Endothelial cell of coronary artery (primary cell): ENCODE results near the gene SPRR5. TPM values are rescaled to one million over a fixed set of nuclear protein-coding genes. Genes with fewer than 3 reads are reported as not detected.

Source experiments
- total RNA-seq: library from RNA; depleted of rRNA; stranded (reverse); fragments of >200 nt; gene quantifications from 2 replicates; pipeline ENCODE4 v1.2.3, GENCODE V29; 2014

The SPRR5 gene, protein sequence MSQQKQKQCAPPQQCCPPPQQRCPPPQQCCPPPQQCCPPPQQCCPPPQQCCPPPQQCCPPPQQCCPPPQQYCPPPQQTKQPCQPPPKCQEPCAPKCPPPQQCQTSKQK
- total RNA-seq = not detected in 2 replicates

GRCh38 chr1:152946651-152947256, at the start of gene SPRR5:
SPRR5 (plus strand) TSS chr1:152947206; CDS start chr1:152948555, 1,349 bp downstream.

GRCh38 chr1:152907686-152908601, 39.1 kb upstream of the SPRR5 start, which contains the start of gene IVL:
IVL (plus strand) TSS chr1:152908546; CDS start chr1:152909798, 1,252 bp downstream.

GRCh38 chr1:152970495-152970894, 23.5 kb downstream of the SPRR5 start, which contains the start of gene SPRR4:
SPRR4 (plus strand) TSS chr1:152970648; CDS start chr1:152971891, 1,243 bp downstream.

DNA sequence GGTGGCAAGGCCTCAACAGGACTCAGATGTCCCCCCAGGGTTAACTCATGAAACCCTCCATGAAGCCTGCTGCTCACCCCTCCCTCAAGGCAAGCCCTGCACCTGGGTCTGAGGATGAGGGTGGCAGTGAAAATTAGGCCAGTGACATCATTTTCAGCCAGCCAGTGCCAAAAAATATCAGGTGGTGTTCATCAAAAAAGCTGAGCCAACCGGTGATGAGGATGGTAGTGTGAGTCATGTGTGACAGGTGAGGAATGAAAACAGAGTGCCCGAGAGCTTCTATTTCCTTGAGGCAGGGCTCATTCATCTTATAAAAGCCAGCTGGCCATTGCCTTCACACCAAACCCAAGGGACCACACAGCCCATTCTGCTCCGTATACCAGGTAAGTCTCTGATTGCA, 36.7 kb downstream of the SPRR5 start, which contains the start of gene SPRR1A:
SPRR1A (plus strand) TSS at position 339 of the 400 bp plus-strand sequence. CDS start 1,150 bp downstream, outside the sequence.

Other genes starting within 250 kb of the SPRR5 start
- gene LCE2A, start 248.9 kb upstream of the SPRR5 start, total RNA-seq = not detected in 2 replicates
- gene LCE4A, start 239.0 kb upstream of the SPRR5 start, total RNA-seq = not detected in 2 replicates
- not detected in 2 replicates for gene KPRP, start 189.2 kb upstream of the SPRR5 start, total RNA-seq
- gene LCE1F, start 172.1 kb upstream of the SPRR5 start, total RNA-seq = not detected in 2 replicates
- gene LCE1E, start 160.9 kb upstream of the SPRR5 start, total RNA-seq = not detected in 2 replicates
- gene LCE1D, start 150.5 kb upstream of the SPRR5 start, total RNA-seq = not detected in 2 replicates
- gene LCE1C, start 140.6 kb upstream of the SPRR5 start, total RNA-seq = not detected in 2 replicates
- not detected in 2 replicates for gene LCE1B, start 135.2 kb upstream of the SPRR5 start, total RNA-seq
- not detected in 2 replicates for gene LCE1A, start 119.7 kb upstream of the SPRR5 start, total RNA-seq
- gene LCE6A, start 104.3 kb upstream of the SPRR5 start, total RNA-seq = not detected in 2 replicates
- gene LCE7A, start 87.2 kb upstream of the SPRR5 start, total RNA-seq = not detected in 2 replicates
- gene SMCP, start 68.9 kb upstream of the SPRR5 start, total RNA-seq = not detected in 2 replicates
- gene IVL, start 38.7 kb upstream of the SPRR5 start, total RNA-seq = not detected in 2 replicates
- gene SPRR4, start 23.4 kb downstream of the SPRR5 start, total RNA-seq = not detected in 2 replicates
- not detected in 2 replicates for gene SPRR1A, start 36.9 kb downstream of the SPRR5 start, total RNA-seq
- gene SPRR3, start 54.5 kb downstream of the SPRR5 start, total RNA-seq = not detected in 2 replicates
- not detected in 2 replicates for gene SPRR1B, start 84.0 kb downstream of the SPRR5 start, total RNA-seq
- not detected in 2 replicates for gene SPRR2D, start 93.9 kb downstream of the SPRR5 start, total RNA-seq
- gene SPRR2A, start 110.3 kb downstream of the SPRR5 start, total RNA-seq = not detected in 2 replicates
- not detected in 2 replicates for gene SPRR2B, start 124.4 kb downstream of the SPRR5 start, total RNA-seq
- gene SPRR2E, start 147.3 kb downstream of the SPRR5 start, total RNA-seq = not detected in 2 replicates
- gene SPRR2F, start 166.3 kb downstream of the SPRR5 start, total RNA-seq = not detected in 2 replicates
- not detected in 2 replicates for gene SPRR2G, start 203.7 kb downstream of the SPRR5 start, total RNA-seq